Mesenchymal stem cell (in vitro differentiated cells and primary cell): ENCODE data around the gene RGP1.

ENCODE experiments used
- DNase-seq: peaks from one replicate; pipeline ENCODE4 v3.0.0-alpha.2; 2013
- H2AFZ ChIP-seq: one replicate; pipeline ENCODE4 v1.6.1; 2013; ENCODE audit warnings: low read depth, mild to moderate bottlenecking, control low read depth, inconsistent platforms, low read length, moderate library complexity
- H2AK5ac ChIP-seq: 2 replicates; pipeline ENCODE4 v1.6.1; 2013; ENCODE audit warnings: low read length, moderate library complexity, mild to moderate bottlenecking, inconsistent platforms; ENCODE audit not compliant: severe bottlenecking
- H2BK120ac ChIP-seq: one replicate; pipeline ENCODE4 v1.6.1; 2013; ENCODE audit warnings: low read depth, mild to moderate bottlenecking, inconsistent platforms, low read length, moderate library complexity
- H2BK12ac ChIP-seq, 2 experiments: one replicate each; pipeline ENCODE4 v1.6.1; 2013; ENCODE audit warnings: inconsistent platforms in 2 of 2, low read length in 2 of 2, mild to moderate bottlenecking in 2 of 2, moderate library complexity in 2 of 2, control low read depth in 1 of 2
- H2BK15ac ChIP-seq: one replicate; pipeline ENCODE4 v1.6.1; 2013; ENCODE audit warnings: mild to moderate bottlenecking, low read depth, inconsistent platforms; ENCODE audit not compliant: poor library complexity, severe bottlenecking
- H2BK5ac ChIP-seq: 2 replicates; pipeline ENCODE4 v1.6.1; 2013; ENCODE audit warnings: low read depth, mild to moderate bottlenecking, low read length, control low read depth, inconsistent platforms; ENCODE audit not compliant: poor library complexity, severe bottlenecking
- H3K14ac ChIP-seq, 2 experiments: one replicate each; pipeline ENCODE4 v1.6.1; 2013; ENCODE audit warnings: inconsistent platforms in 2 of 2, low read length in 2 of 2, control low read depth in 1 of 2, mild to moderate bottlenecking in 1 of 2, moderate library complexity in 1 of 2
- H3K18ac ChIP-seq, 2 experiments: one replicate each; pipeline ENCODE4 v1.6.1; 2013; ENCODE audit warnings: inconsistent platforms in 2 of 2, low read length in 2 of 2, control low read depth in 1 of 2, low read depth in 1 of 2, mild to moderate bottlenecking in 1 of 2
- H3K23ac ChIP-seq, 2 experiments: one replicate each; pipeline ENCODE4 v1.6.1; 2013; ENCODE audit warnings: inconsistent platforms in 2 of 2, low read length in 2 of 2, mild to moderate bottlenecking in 2 of 2, moderate library complexity in 2 of 2, control low read depth in 1 of 2
- H3K27ac ChIP-seq: 2 replicates; pipeline ENCODE4 v1.5.1; 2013; ENCODE audit warnings: mild to moderate bottlenecking, moderate library complexity, low read length, control low read depth, inconsistent platforms; ENCODE audit not compliant: poor library complexity, severe bottlenecking
- H3K27me3 ChIP-seq, 2 experiments: 2 replicates each; pipeline versions ENCODE4 v1.6.1 to v1.7.0; 2013; ENCODE audit warnings: low read length in 2 of 2, mild to moderate bottlenecking in 2 of 2, moderate library complexity in 2 of 2, control low read depth in 1 of 2, inconsistent platforms in 1 of 2; ENCODE audit not compliant: control insufficient read depth in 1 of 2, insufficient read depth in 1 of 2
- H3K36me3 ChIP-seq, 2 experiments: 2 replicates each; pipeline versions ENCODE4 v1.6.1 to v1.7.0; 2013; ENCODE audit warnings: low read length in 2 of 2, control low read depth in 1 of 2, inconsistent platforms in 1 of 2, low read depth in 1 of 2, mild to moderate bottlenecking in 1 of 2; ENCODE audit not compliant: insufficient read depth in 2 of 2, control insufficient read depth in 1 of 2
- H3K4ac ChIP-seq, 2 experiments: one replicate each; pipeline ENCODE4 v1.6.1; 2013; ENCODE audit warnings: inconsistent platforms in 2 of 2, low read length in 2 of 2, mild to moderate bottlenecking in 2 of 2, moderate library complexity in 2 of 2, control low read depth in 1 of 2, low read depth in 1 of 2
- H3K4me1 ChIP-seq: 2 replicates; pipeline ENCODE4 v1.6.1; 2013; ENCODE audit warnings: low read depth, low read length, control low read depth; ENCODE audit not compliant: control insufficient read depth, insufficient read depth
- H3K4me2 ChIP-seq: 2 replicates; pipeline ENCODE4 v1.6.1; 2013; ENCODE audit warnings: low read length, mild to moderate bottlenecking, inconsistent platforms; ENCODE audit not compliant: poor library complexity, severe bottlenecking
- H3K4me3 ChIP-seq, 2 experiments: 2 replicates each; pipeline versions ENCODE4 v1.5.1 to v1.7.0; 2013; ENCODE audit warnings: low read length in 2 of 2, mild to moderate bottlenecking in 2 of 2, control low read depth in 1 of 2, low read depth in 1 of 2; ENCODE audit not compliant: insufficient read depth in 1 of 2
- H3K79me1 ChIP-seq: replicated peaks from 2 replicates; pipeline ENCODE4 v1.6.1; 2013; ENCODE audit warnings: mild to moderate bottlenecking, control low read depth, low read length, inconsistent platforms; ENCODE audit not compliant: poor library complexity, severe bottlenecking
- H3K9ac ChIP-seq: 2 replicates; pipeline ENCODE4 v1.7.0; 2013; ENCODE audit warnings: mild to moderate bottlenecking, low read length, moderate library complexity
- H3K9me3 ChIP-seq: 2 replicates; pipeline ENCODE4 v1.7.0; 2013; ENCODE audit warnings: mild to moderate bottlenecking, low read length; ENCODE audit not compliant: control insufficient read depth
- H4K8ac ChIP-seq: one replicate; pipeline ENCODE4 v1.6.1; 2013; ENCODE audit warnings: inconsistent platforms, mild to moderate bottlenecking, low read length, moderate library complexity
- H4K91ac ChIP-seq: one replicate; pipeline ENCODE4 v1.6.1; 2013; ENCODE audit warnings: mild to moderate bottlenecking, low read length, inconsistent platforms
- WGBS: methylation state at CpG from one replicate; pipeline ENCODE4 v1.1.7; 2013; ENCODE audit warnings: mixed read lengths; 5-methylcytosine and 5-hydroxymethylcytosine counted together

Gene RGP1

GRCh38 chr9:35774907-35775635 is 26.0 kb downstream of the RGP1 start:
- no peaks in the 10 kb centered on the region for H3K9me3 ChIP-seq
- no peak overlapping the region for H2BK12ac ChIP-seq
- no peak overlapping the region for H3K4me3 ChIP-seq
- no peak overlapping the region for H4K8ac ChIP-seq
- H3K36me3 ChIP-seq, result no peaks in the 10 kb centered on the region
- H3K9ac ChIP-seq, result no peak overlapping the region
- H3K23ac ChIP-seq, result no peak overlapping the region
- 60% methylated on average over 3 of the region's 7 CpGs for WGBS
- peak overlapping the region in 1 of 2 experiments; percentile 41 for H3K18ac ChIP-seq
- no peak overlapping the region for H3K27ac ChIP-seq
- peaks cover 4% of the 10 kb centered on the region for H3K79me1 ChIP-seq
- H4K91ac ChIP-seq, result no peak overlapping the region
- H2BK120ac ChIP-seq, result no peak overlapping the region
- H3K4me2 ChIP-seq, result no peak overlapping the region
- H3K14ac ChIP-seq, result no peak overlapping the region
- H3K4ac ChIP-seq, result no peak overlapping the region
- H2AK5ac ChIP-seq, result no peak overlapping the region
- H3K4me1 ChIP-seq, result peaks cover 8% of the 10 kb centered on the region
- no peak for DNase-seq
- H2BK5ac ChIP-seq, result no peak overlapping the region
- H2AFZ ChIP-seq, result no peak overlapping the region
- H2BK15ac ChIP-seq, result no peak overlapping the region
- peaks cover 4 to 16% of the 10 kb centered on the region in 2 experiments for H3K27me3 ChIP-seq

- H3K23ac ChIP-seq, result no peak overlapping the region
- no peak overlapping the region for H4K91ac ChIP-seq
- no peaks in the 10 kb centered on the region for H3K9me3 ChIP-seq
- H3K9ac ChIP-seq, result no peak overlapping the region
- no peak overlapping the region for H3K4me2 ChIP-seq
- no peak overlapping the region for H3K27ac ChIP-seq
- no peak overlapping the region for H2BK12ac ChIP-seq
- no peak overlapping the region for H4K8ac ChIP-seq
- H2BK120ac ChIP-seq, result no peak overlapping the region
- no peaks in the 10 kb centered on the region for H3K36me3 ChIP-seq
- no peak overlapping the region for H2AFZ ChIP-seq
- H2AK5ac ChIP-seq, result no peak overlapping the region
- H3K4me1 ChIP-seq, result peaks cover 8% of the 10 kb centered on the region
- WGBS, result 100% methylated on average over 2 of the region's 4 CpGs
- H3K79me1 ChIP-seq, result peaks cover 4% of the 10 kb centered on the region
- peaks cover 4 to 19% of the 10 kb centered on the region in 2 experiments for H3K27me3 ChIP-seq
- H2BK15ac ChIP-seq, result no peak overlapping the region
- no peak overlapping the region for H3K14ac ChIP-seq
- H2BK5ac ChIP-seq, result no peak overlapping the region
- no peak overlapping the region for H3K4ac ChIP-seq
- no peak for DNase-seq
- H3K4me3 ChIP-seq, result no peak overlapping the region
- no peak overlapping the region for H3K18ac ChIP-seq
Measured at GRCh38 chr9:35776018-35776417, 26.9 kb downstream of the RGP1 start.

- no peaks in the 10 kb centered on the region for H3K36me3 ChIP-seq
- H2BK15ac ChIP-seq, result no peak overlapping the region
- H3K9ac ChIP-seq, result no peak overlapping the region
- H3K18ac ChIP-seq, result no peak overlapping the region
- H2BK120ac ChIP-seq, result no peak overlapping the region
- no peak overlapping the region for H2AK5ac ChIP-seq
- peaks cover 5% of the 10 kb centered on the region for H3K4me1 ChIP-seq
- no peak for DNase-seq
- no peak overlapping the region for H2BK5ac ChIP-seq
- H3K4me3 ChIP-seq, result no peak overlapping the region
- H4K8ac ChIP-seq, result no peak overlapping the region
- no peak overlapping the region for H3K4ac ChIP-seq
- H3K9me3 ChIP-seq, result no peaks in the 10 kb centered on the region
- no peak overlapping the region for H2BK12ac ChIP-seq
- WGBS, result 84% methylated on average over 3 of the region's 3 CpGs
- H3K4me2 ChIP-seq, result no peak overlapping the region
- H3K23ac ChIP-seq, result no peak overlapping the region
- no peak overlapping the region for H2AFZ ChIP-seq
- H3K79me1 ChIP-seq, result peaks cover 4% of the 10 kb centered on the region
- H3K14ac ChIP-seq, result no peak overlapping the region
- H3K27ac ChIP-seq, result no peak overlapping the region
- peaks cover 4 to 19% of the 10 kb centered on the region in 2 experiments for H3K27me3 ChIP-seq
- H4K91ac ChIP-seq, result no peak overlapping the region
Measured at GRCh38 chr9:35778496-35778895, 29.4 kb downstream of the RGP1 start.

GRCh38 chr9:35781066-35781465 is 32.0 kb downstream of the RGP1 start:
- H2BK12ac ChIP-seq, result no peak overlapping the region
- H3K14ac ChIP-seq, result no peak overlapping the region
- H3K23ac ChIP-seq, result no peak overlapping the region
- H3K27ac ChIP-seq, result no peak overlapping the region
- peaks cover 2% of the 10 kb centered on the region for H3K4me1 ChIP-seq
- no peak overlapping the region for H3K4me3 ChIP-seq
- H3K4me2 ChIP-seq, result no peak overlapping the region
- H3K18ac ChIP-seq, result no peak overlapping the region
- WGBS, result 96% methylated on average over 2 of the region's 2 CpGs
- no peaks in the 10 kb centered on the region for H3K79me1 ChIP-seq
- no peak overlapping the region for H2BK120ac ChIP-seq
- no peak overlapping the region for H4K91ac ChIP-seq
- H4K8ac ChIP-seq, result no peak overlapping the region
- no peak overlapping the region for H2AK5ac ChIP-seq
- peaks cover 4 to 19% of the 10 kb centered on the region in 2 experiments for H3K27me3 ChIP-seq
- no peak overlapping the region for H2AFZ ChIP-seq
- no peaks in the 10 kb centered on the region for H3K36me3 ChIP-seq
- H3K4ac ChIP-seq, result no peak overlapping the region
- no peaks in the 10 kb centered on the region for H3K9me3 ChIP-seq
- no peak for DNase-seq
- H2BK5ac ChIP-seq, result no peak overlapping the region
- no peak overlapping the region for H2BK15ac ChIP-seq
- no peak overlapping the region for H3K9ac ChIP-seq
